HG03460 (cell line): ENCODE results near the gene SETBP1.

Experiments used
- ATAC-seq: cut with Tn5 transposase; IDR thresholded peaks from one replicate; pipeline ENCODE4 v1.9.1; 2021; ENCODE audit not compliant: unreplicated experiment

Gene SETBP1

DNA sequence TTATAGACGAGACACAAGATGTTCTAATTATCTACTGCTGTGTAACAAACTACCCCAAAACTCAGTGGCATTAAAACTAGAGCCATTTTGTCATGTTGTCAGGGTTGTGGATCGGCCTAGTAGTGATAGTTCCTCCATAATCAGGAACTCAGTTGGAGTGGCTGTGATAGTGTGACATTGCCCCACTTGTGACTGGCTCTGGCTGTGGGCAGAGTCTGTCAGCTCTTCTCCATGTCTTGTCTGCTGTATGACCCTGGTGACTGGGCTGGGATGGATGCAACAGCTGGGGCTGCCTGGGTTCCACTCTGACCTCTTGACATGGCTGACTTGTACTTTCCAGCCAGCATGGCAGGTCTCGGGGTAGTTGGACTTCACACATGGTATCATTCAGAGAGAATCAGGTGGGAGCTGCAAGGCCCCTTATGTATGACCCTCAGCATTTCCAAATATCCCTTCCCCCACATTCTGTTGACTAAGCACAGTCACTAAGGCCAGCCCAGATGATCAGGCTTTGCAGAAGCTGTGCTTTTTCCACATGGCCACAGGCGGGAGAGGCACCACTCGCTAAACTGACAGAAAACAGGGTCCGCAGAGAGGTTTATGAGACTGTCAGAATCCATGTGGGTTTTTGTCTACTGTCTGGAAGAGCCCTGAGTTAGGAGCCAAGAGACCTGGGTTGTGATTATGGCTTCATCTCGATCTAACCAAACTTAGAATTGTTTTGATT is 50.3 kb downstream of the SETBP1 start:
- no peak for ATAC-seq

DNA sequence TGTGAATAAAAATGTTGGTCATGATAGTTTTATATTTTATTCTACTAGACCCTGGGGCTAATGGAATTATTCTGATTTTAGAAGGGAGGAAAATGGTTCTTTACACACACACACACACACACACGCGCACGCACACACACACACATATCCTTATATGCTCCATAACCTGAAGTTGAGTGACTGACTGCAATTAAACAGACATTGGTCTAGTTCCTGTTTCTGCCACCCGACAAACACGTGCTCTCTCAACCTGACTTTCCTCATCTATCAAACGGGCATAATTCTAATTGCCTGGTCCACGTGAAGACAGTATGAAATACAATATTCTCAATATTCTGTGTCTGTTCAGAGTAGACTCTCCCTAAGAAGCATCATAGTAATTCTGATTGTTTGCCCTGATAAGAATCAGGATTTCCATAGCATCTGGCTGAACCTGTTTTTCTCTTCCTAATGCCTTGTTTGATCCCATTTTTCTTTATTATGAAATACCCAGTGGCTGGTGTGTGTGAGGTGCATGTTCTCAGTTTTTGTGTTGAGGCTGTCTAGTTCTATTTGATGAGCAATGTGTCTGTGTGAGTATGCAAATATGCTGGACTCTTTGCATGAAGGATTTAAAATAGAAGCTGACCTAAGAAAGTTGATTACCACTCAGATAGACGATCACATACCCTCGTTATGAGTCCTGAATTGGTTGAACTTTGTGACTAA is 51.0 kb downstream of the SETBP1 start:
- ATAC-seq = peak; percentile 45

DNA sequence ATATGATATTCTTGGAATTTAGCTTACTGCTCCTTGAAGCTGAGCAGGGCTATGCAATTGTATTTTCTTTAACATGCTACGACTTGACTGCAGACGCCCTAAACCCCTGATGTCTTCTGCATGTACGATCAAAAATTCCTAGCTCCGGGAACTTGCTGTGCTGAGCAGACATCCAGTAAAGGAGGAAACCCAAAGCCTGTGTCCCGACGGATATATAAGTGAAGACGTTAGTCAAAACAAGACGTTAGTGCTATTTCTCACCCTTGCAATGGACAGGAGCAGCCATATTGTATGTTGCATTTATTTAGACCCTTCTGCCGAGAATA is 51.5 kb downstream of the SETBP1 start:
- ATAC-seq = no peak

- no peak for ATAC-seq
These were observed 51.9 kb downstream of the SETBP1 start for GRCh38 chr18:44732599-44732998.

- ATAC-seq = no peak
These were observed 52.5 kb downstream of the SETBP1 start for GRCh38 chr18:44733069-44733753.

GRCh38 chr18:44733754-44734465 is 53.2 kb downstream of the SETBP1 start:
- ATAC-seq = no peak

DNA sequence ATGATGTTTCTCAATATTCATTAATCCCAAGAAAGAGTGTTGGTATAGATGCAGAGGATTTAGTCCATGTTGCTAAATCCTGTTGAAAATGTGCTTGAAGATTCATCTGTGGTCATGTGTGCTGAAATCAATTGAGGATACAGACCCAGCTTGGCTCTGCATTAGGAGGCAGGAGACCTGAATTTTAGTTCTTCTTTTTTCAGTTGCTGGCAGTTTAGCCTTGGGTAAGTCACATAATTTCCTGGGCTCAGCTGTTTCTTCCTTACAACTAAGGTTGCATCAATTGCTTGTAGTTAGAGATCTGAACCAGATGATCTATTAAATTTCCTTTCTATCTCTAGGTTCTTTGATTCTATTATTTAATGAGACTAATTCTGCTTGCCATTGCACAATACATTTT is 54.4 kb downstream of the SETBP1 start:
- ATAC-seq = no peak

- ATAC-seq = no peak
These were observed 56.1 kb downstream of the SETBP1 start for GRCh38 chr18:44736664-44737380.

DNA sequence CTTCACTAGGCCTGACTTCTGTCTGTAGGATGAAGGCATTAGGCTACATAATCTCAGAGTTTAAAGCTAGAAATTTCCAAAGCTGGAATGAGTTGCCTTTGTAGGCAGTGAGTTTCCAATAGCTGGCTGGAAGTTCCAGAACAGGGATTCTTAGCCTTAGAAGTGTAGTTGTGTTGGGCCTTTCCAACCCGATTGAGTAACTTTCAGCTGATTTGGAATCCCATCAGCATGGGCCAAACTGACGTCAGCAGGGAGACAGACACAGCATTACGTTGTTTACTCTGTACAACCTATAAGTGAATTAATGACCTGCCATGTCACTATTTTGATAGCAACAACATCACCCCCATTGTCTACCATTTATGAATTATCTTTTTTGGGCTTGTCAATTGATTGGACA is 56.9 kb downstream of the SETBP1 start:
- ATAC-seq = no peak

DNA sequence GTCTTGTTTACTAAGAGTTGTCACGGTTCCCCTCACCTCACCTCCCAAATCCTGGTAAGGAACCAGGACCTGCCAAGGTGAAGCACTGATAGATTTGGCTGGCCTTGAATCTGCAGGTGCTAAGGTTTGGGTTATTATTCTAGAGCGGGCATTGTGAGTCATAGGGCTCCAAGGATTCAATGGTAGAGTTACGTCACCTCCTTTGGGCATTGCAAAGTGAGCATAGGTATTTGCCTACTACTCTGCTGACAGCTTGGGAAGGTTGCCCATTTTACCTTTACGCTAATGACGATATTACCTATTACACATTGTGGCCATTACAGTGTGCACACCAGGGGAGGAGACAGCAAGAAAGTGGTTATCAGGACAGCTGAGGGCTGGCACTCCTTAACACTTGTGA is 59.3 kb downstream of the SETBP1 start:
- ATAC-seq = no peak

- no peak for ATAC-seq
These were observed 60.4 kb downstream of the SETBP1 start for GRCh38 chr18:44741085-44741484.

DNA sequence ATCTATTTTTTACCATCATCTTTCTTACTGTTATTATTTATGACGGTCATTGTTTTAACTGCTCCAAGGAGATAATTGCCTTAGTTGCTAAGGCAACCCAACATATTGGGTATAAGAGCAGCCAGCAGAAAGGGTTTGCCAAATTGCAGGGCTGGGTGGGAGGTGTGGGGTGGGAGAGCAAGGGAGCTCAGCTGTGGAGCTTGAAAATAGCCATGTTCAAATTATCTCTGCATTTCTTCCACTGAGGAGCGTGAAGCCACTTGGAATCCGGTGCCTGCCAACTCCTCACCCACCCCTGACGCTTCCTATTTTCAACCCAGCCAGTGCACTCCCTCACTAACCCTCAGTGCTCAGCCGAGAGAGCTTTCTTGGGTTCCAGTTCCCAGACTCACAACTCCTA is 60.8 kb downstream of the SETBP1 start:
- no peak for ATAC-seq

GRCh38 chr18:44742126-44742525 is 61.4 kb downstream of the SETBP1 start:
- no peak for ATAC-seq

GRCh38 chr18:44742718-44743311 is 62.1 kb downstream of the SETBP1 start:
- no peak for ATAC-seq

DNA sequence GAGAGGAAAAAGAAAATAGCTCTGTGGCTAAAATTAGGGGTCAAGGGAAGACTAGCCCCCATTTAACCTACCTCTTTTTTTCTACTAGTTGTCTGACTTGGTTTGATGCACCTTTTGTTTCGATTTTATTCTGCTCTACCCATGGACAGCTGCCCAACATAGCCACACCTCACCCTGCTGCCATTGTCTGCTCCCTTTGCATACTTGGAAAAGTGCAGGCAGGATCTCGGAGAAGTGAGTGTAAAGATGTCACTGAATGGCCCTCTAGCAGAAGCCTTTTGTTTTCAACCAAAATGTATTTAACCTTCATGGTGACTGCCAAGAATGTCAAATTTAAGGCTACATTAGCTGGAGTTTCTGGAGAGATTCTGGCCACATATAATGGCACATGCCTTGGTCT is 62.9 kb downstream of the SETBP1 start:
- no peak for ATAC-seq

DNA sequence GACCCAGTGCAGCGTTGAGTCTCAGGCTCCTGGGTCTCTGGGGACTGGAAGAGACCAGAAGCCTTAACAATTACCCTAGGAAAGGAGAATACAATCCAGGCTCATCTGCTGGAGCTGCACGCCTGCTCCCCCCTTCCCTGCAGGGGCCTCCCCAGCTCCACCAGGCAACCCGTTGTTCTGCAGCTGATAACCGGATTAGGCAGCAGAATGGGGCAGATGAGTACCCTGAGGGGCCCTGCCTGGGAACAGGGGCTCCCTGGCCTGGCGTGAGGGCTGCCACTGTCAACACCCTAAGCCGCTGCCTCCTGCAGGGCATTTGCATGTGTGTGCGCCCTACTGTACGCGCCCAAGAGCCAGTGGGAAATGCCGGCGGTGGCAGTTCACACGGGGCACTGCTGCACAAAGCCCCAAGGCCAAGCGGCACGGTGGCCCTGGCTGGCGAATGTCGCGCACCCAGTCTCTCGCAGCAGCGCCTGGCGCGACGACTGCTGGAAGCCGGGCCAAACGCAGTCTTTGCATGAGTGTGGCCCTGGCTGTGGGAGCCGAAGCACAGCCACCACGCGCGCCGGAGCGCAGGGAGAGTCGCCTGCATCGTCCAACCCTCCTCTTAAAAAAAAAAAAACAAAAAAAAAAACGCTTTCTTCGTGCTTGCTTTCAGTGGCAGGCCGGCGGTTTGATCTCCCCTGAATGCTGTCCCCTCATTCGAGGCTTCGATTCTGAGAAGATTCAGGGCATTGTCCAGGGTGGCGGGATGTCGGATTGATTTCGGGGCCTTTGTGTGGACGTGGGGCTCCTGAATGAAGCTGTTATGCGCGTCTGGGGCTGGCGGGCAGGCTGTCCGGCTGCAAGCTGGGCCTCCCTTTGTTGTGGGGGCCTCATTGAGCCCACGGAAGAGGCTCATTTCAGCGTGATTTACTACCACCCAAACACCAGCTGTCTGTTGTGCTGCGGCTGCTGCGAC is 63.8 kb downstream of the SETBP1 start:
- no peak for ATAC-seq

GRCh38 chr18:44747157-44747556 is 66.5 kb downstream of the SETBP1 start:
- no peak for ATAC-seq

DNA sequence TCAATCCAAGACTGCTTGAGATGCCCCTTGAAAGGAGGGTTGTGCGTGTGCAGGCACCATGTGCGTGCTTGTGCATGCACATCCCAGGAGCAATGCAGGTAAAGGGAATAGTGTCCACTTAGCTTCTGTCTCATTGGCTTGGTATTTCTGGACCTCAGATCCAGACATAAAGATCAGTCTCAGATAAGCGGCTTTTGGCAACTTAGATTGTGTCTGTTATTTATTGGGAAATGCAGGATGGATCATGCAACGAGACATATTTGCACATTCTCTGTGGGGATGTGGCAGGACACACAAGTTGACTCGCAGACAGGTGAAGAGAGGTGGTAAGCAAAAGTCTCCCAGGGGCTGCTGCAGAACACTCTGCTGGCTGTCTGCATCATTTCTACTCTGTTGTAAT is 67.9 kb downstream of the SETBP1 start:
- no peak for ATAC-seq

DNA sequence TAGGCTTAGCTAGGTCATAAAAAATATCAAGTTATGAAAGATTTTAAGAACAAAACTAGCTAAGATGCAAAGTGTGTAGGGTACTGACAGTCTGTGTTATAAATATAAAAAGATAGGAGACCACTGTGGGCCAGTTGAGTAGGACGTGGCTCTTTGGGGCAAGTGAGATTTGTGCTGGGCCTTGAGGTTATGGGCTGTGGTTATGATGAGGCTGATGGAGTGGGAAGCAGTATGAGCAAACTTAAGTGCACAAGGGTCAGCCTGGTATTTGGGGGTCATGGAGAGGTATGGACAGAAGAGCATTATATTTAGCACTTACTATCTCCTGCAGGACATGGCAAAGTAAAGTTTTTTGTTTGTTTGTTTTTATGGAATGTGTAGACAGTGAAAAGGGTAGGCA is 70.1 kb downstream of the SETBP1 start:
- no peak for ATAC-seq
